GM18517 (cell line): ENCODE results near the gene CPEB2.

ENCODE experiments used
- ATAC-seq: cut with Tn5 transposase; IDR thresholded peaks from one replicate; pipeline ENCODE4 v1.9.1; 2021; ENCODE audit warnings: mild to moderate bottlenecking, moderate library complexity; ENCODE audit not compliant: unreplicated experiment

The CPEB2 gene

DNA sequence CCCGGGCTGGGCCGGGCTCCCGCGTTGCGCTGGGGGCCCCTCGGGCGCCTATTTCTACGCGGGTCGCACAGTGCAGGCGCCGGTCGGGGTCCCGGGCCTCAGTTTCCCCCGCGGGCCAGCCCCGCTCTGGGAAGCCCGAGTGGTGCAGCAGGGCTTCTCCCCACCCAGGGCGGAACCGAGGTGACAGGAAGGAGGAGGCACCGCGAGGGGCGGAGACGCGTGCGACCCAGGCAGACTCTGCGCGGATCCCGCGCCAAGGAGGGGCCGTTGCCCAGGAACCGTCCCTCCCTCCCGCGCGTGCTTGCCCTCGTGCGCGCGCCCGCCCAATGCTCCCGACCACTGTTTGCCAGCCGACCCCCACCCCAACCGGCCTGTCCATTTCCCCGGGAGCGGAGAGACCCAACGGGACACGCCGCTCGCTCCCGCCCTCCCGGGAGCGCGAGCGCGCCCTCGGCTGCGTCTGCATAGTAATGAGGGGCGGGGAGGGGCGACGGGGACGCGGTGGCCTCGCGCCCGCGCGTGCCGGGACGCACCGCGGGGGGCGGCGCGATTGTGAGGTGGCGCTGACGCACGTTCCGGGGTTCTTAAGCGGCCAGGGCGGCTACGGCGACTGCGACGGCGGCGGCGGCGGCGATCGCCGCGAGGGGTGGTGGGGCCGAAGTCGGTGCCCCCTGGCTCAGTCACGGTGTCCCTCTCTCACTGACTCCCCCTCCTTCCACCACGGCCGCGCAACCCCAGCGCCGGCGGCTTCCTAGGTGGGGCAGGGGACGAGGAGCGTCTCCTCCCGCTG is at the start of gene CPEB2:
TSS of gene CPEB2 (plus strand) at position 613 of the 790 bp plus-strand sequence. CDS start 193 bp downstream, outside the sequence.
- ATAC-seq = peak; percentile 59

GRCh38 chr4:14958436-14958835 is 43.8 kb upstream of the CPEB2 start:
- ATAC-seq = no peak

- ATAC-seq = no peak
Observed at GRCh38 chr4:14961292-14961691, 41.0 kb upstream of the CPEB2 start.

DNA sequence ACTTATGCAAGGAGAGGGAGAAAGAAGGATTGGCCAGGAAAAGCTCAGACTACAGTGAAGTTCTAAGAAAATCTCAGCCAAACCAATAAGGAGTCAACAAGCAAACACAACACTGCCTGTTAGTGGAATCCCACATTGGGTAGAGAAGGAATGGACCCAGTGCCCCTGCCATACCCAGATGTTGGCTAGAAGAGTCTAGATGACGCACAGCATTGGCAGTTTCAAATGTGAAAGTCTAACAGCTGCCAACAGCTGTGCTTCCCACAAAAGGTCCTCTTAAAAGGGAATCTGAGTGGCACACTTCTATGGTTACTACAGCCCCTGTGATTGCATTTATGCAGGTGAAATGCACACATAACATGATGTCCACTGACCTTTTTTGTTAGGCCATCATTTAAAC is 37.2 kb upstream of the CPEB2 start:
- ATAC-seq = no peak

- ATAC-seq = no peak
Observed at GRCh38 chr4:14967982-14968381, 34.3 kb upstream of the CPEB2 start.

- no peak for ATAC-seq
Observed at GRCh38 chr4:14977830-14978229, 24.5 kb upstream of the CPEB2 start.

GRCh38 chr4:14984448-14984847 is 17.8 kb upstream of the CPEB2 start:
- ATAC-seq = no peak

GRCh38 chr4:14985161-14985560 is 17.1 kb upstream of the CPEB2 start:
- ATAC-seq = no peak

- no peak for ATAC-seq
Observed at GRCh38 chr4:14985843-14986242, 16.4 kb upstream of the CPEB2 start.

DNA sequence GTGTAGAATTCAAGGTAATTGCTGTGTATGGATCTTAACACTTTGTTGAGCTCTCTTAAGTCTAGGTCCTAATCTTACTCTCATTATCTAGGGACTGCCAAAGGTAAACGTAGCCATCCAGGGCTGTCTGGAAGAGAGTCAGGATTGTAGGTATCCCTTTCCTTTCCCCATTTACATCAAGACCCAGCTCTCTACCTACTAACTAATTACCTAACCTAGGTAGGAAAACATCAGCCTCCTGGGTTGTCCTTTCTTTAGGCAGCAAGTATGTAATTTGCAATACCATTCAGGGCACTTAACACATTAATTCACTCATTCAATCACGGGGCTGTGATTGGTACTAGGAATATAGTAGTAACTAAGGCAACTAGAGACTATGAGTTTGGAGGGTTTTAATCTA is 15.2 kb upstream of the CPEB2 start:
- no peak for ATAC-seq

DNA sequence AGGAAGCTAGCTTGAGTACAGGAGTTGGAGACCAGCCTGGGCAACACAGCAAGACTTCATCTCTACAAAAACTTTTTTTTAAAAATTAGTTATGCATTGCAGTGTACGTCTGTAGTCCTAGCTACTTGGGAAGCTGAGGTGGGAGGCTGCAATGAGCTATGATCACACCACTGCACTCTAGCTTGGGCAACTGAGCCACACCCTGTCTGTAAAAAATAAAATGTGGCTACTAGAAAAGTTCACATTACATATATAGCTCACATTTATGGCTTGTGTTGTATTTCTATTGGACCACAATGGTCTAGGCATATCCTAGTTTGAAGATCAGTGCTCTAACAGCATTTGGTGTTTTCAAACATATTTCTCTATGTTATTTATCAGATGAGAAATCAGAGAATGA is 11.8 kb upstream of the CPEB2 start:
- no peak for ATAC-seq

DNA sequence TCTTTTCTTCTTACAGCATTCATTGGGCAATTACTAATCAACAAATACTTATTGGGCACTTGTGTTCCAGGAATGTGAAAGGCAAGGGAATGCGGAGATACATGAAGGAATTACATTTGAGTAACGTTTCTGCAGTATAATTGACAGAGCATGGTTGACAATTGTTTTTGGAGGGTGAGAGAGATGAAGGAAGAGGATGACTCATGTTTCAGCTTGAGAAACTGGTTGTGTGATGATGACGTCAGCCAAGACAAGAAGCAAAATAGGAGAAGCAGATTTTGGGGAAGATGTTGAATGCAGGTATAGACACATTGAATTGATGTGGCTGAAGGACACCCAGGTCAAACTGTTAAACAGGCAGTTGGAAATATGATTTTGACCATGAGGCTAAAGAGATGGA is 8.0 kb upstream of the CPEB2 start:
- ATAC-seq = no peak

GRCh38 chr4:15001248-15001868 is 923 bp upstream of the CPEB2 start:
- peak; percentile 37 for ATAC-seq

DNA sequence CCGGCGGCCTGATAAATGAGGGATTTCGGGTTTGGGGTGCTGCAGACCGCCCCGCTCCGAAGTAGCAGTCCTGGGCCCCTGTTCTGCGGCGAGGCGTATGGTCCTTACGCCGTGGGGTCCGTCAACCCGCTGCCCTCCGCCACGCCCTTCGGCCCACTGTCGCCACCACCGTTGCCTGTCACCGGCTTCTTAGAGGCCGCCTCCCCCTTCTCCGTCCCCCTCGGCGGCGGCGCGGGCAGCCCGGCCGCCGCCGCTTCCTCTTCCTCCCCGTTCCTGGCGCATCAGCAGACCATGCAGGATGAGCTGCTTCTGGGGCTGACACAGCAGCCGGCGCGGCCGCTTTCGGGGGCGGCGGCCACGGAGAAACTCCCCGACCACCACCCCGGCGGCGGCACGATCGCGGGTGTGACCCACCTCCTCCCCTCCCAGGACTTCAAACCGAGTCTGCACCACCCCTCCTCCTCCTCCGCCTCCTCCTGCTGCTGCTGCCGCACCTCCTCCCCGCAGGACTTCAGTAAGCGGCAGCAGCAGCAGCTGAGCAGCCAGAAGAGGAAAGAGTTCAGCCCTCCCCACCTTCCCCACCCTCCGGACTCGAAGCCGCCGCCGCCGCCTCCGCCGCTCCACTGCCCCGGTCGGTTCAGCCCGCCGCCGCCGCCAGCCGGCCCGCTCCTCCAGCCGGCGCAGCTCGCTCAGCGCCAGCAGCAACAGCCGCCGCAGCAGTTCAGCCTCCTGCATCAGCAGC is 549 bp downstream of the CPEB2 start:
- ATAC-seq = peak; percentile 15

DNA sequence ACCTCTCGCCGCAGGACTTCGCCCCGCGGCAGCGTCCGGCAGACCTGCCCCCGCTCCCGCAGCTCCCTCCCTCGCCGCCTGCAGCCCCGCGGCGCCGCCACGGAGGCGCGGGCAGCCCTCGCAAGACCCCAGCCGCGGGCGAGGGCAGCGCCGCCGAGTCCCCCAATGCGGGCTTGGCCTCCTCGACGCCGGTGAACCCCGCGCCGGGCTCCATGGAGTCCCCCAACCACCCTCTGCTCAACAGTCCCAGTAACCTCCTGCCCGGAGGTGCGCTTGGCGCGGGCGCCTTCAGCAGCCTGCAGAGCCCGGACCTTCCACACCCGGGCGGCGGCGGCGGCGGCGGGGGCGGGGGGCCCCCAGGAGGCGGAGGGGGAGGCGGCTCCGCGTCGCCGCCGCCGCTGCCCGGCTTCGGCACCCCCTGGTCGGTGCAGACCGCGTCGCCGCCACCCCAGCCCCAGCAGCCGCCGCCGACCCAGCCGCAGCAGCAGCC is 1.2 kb downstream of the CPEB2 start:
- ATAC-seq = peak; percentile 12

DNA sequence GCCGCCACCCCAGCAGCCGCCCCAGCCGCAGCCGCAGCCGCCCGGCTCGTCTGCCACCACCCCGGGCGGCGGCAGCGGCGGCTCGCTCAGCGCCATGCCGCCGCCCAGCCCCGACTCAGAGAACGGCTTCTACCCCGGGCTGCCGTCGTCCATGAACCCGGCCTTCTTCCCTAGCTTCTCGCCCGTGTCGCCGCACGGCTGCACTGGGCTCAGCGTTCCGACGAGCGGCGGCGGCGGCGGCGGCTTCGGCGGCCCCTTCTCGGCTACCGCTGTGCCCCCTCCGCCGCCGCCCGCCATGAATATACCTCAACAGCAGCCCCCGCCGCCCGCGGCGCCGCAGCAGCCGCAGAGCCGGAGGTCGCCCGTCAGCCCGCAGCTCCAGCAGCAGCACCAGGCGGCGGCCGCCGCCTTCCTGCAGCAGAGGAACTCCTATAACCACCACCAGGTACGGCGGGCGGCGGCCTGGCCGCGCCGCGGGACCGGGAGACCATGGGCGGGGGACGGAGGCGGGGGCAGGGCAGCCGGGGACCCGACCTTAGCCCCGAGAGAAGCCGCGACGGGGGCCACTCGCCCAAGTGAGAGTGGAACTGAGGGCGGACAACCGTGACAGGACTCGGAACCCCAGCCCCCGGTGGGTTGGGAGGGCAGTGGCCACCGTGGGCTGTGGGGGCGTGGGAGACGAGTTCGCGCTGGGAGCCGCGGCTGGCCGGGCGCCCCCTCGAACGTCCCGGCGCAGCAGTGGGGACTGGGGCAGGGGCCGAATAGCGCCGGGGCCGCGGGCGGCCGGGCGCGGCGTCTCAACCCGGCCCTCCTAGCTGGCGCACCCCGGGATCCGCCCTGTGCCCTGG is 1.8 kb downstream of the CPEB2 start:
- ATAC-seq = no peak

- no peak for ATAC-seq
Observed at GRCh38 chr4:15004739-15005301, 2.5 kb downstream of the CPEB2 start.

DNA sequence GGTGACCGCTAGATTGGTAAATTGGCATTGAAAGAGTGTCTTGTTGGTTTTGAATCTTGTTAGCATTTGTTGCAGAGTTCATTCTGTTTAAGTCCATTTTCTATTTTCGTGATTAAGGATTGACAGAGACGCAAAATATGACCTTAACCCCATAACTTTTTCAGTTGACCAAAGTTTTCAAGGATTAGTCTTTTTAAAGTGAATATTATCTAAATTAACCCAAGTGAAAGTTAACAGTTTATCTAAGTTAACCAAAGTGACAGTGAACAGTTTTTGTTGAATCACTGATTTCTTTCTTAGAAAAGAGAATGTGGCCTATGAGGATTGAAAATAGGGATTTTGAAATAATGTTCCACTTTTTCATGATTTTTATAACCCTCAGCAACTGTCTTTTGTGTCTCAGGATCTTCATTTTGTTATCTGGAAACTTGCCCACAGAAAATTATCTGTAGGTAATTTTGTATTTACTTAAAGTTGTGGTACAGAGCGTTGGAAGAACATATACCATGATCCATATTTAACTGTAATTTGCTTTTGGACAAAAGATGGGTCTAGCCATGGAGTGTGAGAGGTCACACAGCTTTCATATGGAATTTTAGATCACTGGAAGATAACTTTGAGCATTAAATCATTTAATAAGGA is 3.3 kb downstream of the CPEB2 start:
- ATAC-seq = no peak

GRCh38 chr4:15006416-15007024 is 4.2 kb downstream of the CPEB2 start:
- no peak for ATAC-seq

DNA sequence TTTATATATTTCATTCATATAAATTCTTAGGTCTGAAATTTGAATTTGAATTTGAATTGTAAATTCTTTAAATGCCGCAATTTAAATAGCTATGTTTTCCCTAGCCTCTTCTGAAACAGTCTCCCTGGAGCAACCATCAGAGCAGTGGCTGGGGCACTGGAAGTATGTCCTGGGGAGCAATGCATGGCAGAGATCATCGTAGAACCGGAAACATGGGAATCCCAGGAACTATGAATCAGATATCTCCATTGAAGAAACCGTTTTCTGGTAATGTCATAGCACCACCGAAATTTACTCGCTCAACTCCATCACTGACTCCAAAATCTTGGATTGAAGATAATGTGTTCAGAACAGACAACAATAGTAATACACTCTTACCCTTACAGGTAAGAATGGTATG is 4.9 kb downstream of the CPEB2 start:
- no peak for ATAC-seq
